HCT116 (cell line): ENCODE data around the gene DNPEP.

ENCODE experiments used
- CEBPB ChIP-seq: IDR thresholded peaks from 2 replicates; pipeline ENCODE4 v1.6.1; 2012; ENCODE audit warnings: low read depth
- EZH2 ChIP-seq: fragments of 200-600 bp; sonication (generic); IDR thresholded peaks from 2 replicates; pipeline ENCODE4 v1.6.1; 2017; ENCODE audit warnings: antibody characterized with exemption, mixed run types
- EZH2phosphoT487 ChIP-seq: fragments of 200-600 bp; IDR thresholded peaks from 2 replicates; pipeline ENCODE4 v1.6.1; 2018; ENCODE audit warnings: antibody characterized with exemption, borderline replicate concordance
- JUND ChIP-seq: IDR thresholded peaks from 2 replicates; pipeline ENCODE4 v1.6.1; 2012
- POLR2A ChIP-seq: IDR thresholded peaks from 2 replicates; pipeline ENCODE4 v1.7.0; 2011; ENCODE audit warnings: borderline replicate concordance; ENCODE audit not compliant: insufficient read depth, insufficient read length; ENCODE audit errors: extremely low read depth
- POLR2AphosphoS5 ChIP-seq: IDR thresholded peaks from 2 replicates; pipeline ENCODE4 v1.6.1; 2011; ENCODE audit warnings: mild to moderate bottlenecking, low read depth, low read length, moderate library complexity
- SIN3A ChIP-seq: IDR thresholded peaks from 2 replicates; pipeline ENCODE4 v1.6.1; 2012; ENCODE audit warnings: low read depth
- YY1 ChIP-seq: IDR thresholded peaks from 2 replicates; pipeline ENCODE4 v1.6.1; 2011; ENCODE audit warnings: low read length, low read depth, moderate library complexity, mild to moderate bottlenecking; ENCODE audit not compliant: insufficient replicate concordance; ENCODE audit errors: extremely low read depth
- ZFX ChIP-seq: fragments of 450-650 bp; IDR thresholded peaks from 2 replicates; pipeline ENCODE4 v1.6.1; 2017
- TF ChIP-seq, protein P1 (sequence below), 3 experiments: fragments of 200-600 bp in 1 of 3; sonication (generic) in 1 of 3; IDR thresholded peaks in 2 of 3; conservative IDR thresholded peaks in 1 of 3; 2 replicates each; pipeline ENCODE4 v1.5.1; 2012 to 2017; ENCODE audit warnings: low read depth in 2 of 3, low read length in 2 of 3, antibody characterized with exemption in 1 of 3, borderline replicate concordance in 1 of 3, control low read depth in 1 of 3, mild to moderate bottlenecking in 1 of 3, mixed read lengths in 1 of 3, mixed run types in 1 of 3, moderate library complexity in 1 of 3; ENCODE audit not compliant: insufficient read depth in 1 of 3
- TF ChIP-seq, protein P2 (sequence below): IDR thresholded peaks from 2 replicates; pipeline ENCODE4 v1.6.1; 2011; ENCODE audit warnings: mild to moderate bottlenecking, low read length, moderate library complexity; ENCODE audit not compliant: insufficient replicate concordance; ENCODE audit errors: extremely low read depth
- TF ChIP-seq, protein P3 (sequence below): IDR thresholded peaks from 2 replicates; pipeline ENCODE4 v1.6.1; 2012
- TF ChIP-seq, protein P4 (sequence below): IDR thresholded peaks from 2 replicates; pipeline ENCODE4 v1.6.1; 2012; ENCODE audit warnings: low read depth
- TF ChIP-seq, protein P5 (sequence below): IDR thresholded peaks from 2 replicates; pipeline ENCODE4 v1.6.1; 2012

DNA sequence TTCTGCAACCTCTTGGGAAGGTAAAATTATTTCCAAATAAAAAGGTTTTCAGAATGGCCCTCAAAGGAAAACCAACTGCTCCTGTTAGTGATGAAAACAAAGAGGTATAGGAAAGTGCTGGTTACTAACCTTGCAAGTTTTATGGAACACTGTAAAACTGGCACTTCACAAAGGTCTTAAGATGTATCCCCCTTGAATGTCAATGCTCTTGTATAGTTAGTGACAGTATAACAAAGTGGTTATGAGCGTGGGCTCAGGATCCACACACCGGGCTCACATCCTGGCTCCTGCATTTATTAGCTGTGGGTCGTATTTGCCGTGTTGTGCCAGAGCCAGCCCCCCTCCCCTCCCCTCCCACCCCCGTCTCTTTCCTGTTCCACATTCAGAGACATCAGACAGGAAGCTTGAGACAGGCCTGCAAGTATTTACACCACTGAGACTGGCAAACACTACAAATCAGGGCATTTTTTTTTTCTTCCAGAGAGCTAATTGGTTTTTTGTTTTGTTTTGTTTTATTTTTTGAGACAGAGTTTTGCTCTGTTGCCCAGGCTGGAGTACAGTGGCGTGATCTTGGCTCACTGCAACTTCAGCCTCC, 9.2 kb upstream of the DNPEP start:
- TF ChIP-seq, protein P1, sequence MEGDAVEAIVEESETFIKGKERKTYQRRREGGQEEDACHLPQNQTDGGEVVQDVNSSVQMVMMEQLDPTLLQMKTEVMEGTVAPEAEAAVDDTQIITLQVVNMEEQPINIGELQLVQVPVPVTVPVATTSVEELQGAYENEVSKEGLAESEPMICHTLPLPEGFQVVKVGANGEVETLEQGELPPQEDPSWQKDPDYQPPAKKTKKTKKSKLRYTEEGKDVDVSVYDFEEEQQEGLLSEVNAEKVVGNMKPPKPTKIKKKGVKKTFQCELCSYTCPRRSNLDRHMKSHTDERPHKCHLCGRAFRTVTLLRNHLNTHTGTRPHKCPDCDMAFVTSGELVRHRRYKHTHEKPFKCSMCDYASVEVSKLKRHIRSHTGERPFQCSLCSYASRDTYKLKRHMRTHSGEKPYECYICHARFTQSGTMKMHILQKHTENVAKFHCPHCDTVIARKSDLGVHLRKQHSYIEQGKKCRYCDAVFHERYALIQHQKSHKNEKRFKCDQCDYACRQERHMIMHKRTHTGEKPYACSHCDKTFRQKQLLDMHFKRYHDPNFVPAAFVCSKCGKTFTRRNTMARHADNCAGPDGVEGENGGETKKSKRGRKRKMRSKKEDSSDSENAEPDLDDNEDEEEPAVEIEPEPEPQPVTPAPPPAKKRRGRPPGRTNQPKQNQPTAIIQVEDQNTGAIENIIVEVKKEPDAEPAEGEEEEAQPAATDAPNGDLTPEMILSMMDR (IDR thresholded peaks at IDR 0.05 in 2 of 3, conservative IDR thresholded peaks at IDR 0.05 in 1 of 3; ENCODE audit: borderline replicate concordance in 1 of 3, insufficient read depth in 1 of 3, low read depth in 2 of 3, low read length in 2 of 3): no peak
- TF ChIP-seq POLR2A (no peak), POLR2AphosphoS5 (no peak), EZH2 (no peak), JUND (no peak), CEBPB (no peak), YY1 (no peak), EZH2phosphoT487 (no peak), SIN3A (no peak), ZFX (no peak)
- TF ChIP-seq, protein P2, sequence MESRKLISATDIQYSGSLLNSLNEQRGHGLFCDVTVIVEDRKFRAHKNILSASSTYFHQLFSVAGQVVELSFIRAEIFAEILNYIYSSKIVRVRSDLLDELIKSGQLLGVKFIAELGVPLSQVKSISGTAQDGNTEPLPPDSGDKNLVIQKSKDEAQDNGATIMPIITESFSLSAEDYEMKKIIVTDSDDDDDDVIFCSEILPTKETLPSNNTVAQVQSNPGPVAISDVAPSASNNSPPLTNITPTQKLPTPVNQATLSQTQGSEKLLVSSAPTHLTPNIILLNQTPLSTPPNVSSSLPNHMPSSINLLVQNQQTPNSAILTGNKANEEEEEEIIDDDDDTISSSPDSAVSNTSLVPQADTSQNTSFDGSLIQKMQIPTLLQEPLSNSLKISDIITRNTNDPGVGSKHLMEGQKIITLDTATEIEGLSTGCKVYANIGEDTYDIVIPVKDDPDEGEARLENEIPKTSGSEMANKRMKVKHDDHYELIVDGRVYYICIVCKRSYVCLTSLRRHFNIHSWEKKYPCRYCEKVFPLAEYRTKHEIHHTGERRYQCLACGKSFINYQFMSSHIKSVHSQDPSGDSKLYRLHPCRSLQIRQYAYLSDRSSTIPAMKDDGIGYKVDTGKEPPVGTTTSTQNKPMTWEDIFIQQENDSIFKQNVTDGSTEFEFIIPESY: no peak
- TF ChIP-seq, protein P3, sequence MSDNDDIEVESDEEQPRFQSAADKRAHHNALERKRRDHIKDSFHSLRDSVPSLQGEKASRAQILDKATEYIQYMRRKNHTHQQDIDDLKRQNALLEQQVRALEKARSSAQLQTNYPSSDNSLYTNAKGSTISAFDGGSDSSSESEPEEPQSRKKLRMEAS: no peak
- TF ChIP-seq, protein P4, sequence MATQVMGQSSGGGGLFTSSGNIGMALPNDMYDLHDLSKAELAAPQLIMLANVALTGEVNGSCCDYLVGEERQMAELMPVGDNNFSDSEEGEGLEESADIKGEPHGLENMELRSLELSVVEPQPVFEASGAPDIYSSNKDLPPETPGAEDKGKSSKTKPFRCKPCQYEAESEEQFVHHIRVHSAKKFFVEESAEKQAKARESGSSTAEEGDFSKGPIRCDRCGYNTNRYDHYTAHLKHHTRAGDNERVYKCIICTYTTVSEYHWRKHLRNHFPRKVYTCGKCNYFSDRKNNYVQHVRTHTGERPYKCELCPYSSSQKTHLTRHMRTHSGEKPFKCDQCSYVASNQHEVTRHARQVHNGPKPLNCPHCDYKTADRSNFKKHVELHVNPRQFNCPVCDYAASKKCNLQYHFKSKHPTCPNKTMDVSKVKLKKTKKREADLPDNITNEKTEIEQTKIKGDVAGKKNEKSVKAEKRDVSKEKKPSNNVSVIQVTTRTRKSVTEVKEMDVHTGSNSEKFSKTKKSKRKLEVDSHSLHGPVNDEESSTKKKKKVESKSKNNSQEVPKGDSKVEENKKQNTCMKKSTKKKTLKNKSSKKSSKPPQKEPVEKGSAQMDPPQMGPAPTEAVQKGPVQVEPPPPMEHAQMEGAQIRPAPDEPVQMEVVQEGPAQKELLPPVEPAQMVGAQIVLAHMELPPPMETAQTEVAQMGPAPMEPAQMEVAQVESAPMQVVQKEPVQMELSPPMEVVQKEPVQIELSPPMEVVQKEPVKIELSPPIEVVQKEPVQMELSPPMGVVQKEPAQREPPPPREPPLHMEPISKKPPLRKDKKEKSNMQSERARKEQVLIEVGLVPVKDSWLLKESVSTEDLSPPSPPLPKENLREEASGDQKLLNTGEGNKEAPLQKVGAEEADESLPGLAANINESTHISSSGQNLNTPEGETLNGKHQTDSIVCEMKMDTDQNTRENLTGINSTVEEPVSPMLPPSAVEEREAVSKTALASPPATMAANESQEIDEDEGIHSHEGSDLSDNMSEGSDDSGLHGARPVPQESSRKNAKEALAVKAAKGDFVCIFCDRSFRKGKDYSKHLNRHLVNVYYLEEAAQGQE: no peak
- TF ChIP-seq, protein P5, sequence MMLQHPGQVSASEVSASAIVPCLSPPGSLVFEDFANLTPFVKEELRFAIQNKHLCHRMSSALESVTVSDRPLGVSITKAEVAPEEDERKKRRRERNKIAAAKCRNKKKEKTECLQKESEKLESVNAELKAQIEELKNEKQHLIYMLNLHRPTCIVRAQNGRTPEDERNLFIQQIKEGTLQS: no peak
